ENCODE measurements around the gene EHD1.
A peak's percentile ranks its signal among the peaks of the same experiment; 100 is the strongest.

The EHD1 gene

GRCh38 chr11:64878494-64879243 lies at the start of gene EHD1:
TSS of gene EHD1 (minus strand) at chr11:64878621. CDS start at chr11:64878464, 157 bp downstream.
- peak; percentile 100 for DNase-seq

DNA sequence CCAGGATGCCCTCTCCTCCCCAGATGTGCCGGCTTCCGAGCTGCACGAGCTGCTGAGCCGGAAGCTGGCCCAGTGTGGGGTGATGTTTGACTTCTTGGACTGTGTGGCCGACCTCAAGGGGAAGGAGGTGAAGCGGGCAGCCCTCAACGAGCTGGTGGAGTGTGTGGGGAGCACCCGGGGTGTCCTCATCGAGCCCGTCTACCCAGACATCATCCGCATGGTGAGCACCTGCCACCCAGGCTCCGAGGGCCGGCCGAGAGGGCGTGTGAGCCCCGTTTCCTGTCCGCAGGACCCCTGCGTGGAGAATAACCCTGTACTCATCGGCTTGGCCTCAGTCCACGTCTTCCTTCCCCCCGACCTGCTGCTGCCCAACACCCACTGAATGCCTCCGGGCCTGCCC lies 48.3 kb upstream of the EHD1 start:
- DNase-seq = no peak

- peak; percentile 81 for DNase-seq
These were observed 47.4 kb upstream of the EHD1 start for GRCh38 chr11:64925536-64926436.

- DNase-seq = peak; percentile 39
These were observed 46.5 kb upstream of the EHD1 start for GRCh38 chr11:64924910-64925284.

DNA sequence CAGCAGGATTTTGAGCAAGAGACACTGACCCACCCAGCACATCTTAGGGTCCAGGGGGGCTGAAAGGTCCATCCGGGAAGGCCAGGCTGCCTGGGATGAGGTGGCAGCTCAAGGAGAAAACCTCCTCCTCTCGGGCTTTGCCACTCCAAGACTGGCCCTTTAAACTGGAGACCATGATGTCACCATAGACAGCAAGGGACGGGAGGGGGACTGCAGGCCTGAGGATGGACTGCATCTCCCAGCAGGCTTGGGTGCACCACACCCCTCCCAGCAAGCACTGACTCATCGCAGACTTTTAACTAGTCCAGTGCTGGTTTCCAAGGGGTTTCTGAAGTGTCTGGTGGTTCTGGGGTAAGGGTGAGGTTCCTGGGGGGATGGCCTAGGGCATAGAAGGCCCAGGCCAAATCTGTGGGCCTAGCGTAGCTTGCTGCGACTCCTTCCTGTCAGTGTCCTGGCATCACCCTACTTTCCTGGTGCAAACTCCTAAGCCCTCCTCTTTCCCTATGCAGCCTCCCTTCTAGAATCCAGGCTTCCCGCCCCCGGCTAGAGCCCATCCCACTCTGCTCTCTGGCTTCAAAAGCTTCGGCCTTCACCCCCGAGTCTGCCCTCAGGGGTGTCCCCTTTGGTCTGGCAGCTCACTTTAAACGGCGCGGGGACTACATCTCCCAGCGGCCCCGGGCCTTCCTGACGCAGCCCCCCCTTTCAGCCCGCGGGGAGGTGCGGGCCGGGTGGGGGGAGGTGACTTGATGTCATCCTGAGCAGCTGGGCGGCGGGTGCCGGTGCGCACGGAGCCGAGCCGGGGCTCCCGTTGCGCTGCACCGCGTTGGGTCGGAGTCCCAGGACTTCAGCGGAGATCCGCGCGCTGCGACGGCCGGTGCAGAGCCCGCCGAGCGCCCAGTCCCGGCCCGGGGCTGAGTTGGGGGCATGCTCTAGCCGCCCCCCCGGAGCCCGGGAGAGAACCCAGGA lies 45.8 kb upstream of the EHD1 start, which contains the start of gene PPP2R5B:
TSS of gene PPP2R5B (plus strand) at position 746 of the 966 bp plus-strand sequence. CDS start 1,046 bp downstream, outside the sequence.
- peak; percentile 97 for DNase-seq

- no peak for DNase-seq
These were observed 44.8 kb upstream of the EHD1 start for GRCh38 chr11:64923151-64923661.

GRCh38 chr11:64921384-64921783 lies 43.0 kb upstream of the EHD1 start:
- DNase-seq = no peak

- no peak for DNase-seq
These were observed 41.7 kb upstream of the EHD1 start for GRCh38 chr11:64920124-64920523.

DNA sequence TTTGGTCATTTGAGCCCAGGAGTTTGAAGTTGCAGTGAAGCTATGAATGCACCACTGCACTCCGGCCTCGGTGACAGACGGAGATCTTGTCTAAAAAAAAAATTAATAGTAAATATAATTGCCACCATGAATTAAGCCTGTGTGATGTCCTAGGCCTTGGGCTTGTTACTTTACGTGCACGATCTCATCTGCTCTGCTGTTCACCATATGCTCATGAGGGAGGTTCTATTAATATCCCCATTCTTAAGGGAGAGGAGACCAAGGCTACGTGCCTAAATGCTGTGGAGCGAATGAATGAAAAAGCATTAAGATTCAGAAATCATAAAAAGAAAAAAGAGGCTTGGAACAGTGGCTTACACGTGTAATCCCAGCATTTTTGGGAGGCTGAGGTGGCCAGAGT lies 41.2 kb upstream of the EHD1 start:
- DNase-seq = no peak

DNA sequence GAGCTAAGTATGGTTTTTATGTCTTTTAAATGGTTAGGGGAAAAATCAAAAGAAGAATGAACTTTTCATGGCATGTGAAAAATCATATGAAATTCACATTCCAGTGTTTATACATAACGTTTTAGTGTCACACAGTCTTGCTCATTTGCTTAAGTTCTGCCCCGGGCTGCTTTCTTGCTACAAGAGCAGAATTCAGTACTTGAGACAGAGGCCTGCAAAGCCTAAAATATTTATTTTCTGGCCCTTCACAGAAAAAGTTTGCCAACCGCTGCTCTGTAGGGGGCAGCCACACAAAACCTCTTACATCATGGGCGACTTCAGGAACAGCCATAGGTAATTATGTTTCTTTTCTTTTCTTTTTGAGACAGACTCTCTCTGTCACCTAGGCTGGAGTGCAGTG lies 39.6 kb upstream of the EHD1 start:
- peak; percentile 78 for DNase-seq

- no peak for DNase-seq
These were observed 39.2 kb upstream of the EHD1 start for GRCh38 chr11:64917663-64917995.

GRCh38 chr11:64916775-64917662 lies 38.6 kb upstream of the EHD1 start, which contains the start of gene ATG2A:
TSS of gene ATG2A (minus strand) at chr11:64917209. CDS start at chr11:64917135, 74 bp downstream.
- peak; percentile 100 for DNase-seq

DNA sequence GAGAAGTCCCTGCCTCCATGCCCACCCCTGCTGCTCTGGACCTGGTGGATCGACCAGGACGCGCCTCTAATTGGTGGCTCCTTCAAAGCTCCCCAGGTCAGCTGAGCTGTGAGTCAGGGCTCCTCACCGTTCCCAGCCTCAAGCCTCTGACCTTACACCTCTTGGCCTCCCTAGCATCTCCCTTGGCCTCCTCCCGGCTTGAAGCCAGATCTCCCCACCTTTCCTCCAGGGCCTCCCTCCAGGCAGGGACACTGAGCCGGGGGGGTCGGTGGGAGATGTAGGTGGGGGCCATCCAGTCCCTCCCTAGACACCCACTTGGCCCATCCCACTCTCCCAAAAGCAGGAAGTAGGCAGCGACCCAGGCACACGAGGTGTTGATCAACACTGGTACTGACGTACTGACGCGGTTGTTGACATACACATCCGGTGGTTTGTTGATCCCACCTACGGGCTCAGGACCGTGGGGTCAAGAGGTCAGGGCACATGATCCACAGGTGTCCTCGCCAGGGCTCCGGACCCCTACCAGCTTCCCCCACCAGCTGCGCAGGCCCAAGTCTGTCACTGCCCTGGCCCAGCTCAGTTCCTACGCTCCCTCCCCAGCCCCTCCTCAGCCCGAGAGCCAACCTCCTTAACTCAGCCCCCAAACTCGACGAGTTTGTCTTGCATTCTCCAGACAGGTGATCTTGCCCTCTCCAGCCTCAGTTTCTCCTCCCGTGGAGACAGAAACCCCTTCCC lies 37.8 kb upstream of the EHD1 start:
- DNase-seq = peak; percentile 64

- peak; percentile 60 for DNase-seq
These were observed 37.0 kb upstream of the EHD1 start for GRCh38 chr11:64915376-64915887.

DNA sequence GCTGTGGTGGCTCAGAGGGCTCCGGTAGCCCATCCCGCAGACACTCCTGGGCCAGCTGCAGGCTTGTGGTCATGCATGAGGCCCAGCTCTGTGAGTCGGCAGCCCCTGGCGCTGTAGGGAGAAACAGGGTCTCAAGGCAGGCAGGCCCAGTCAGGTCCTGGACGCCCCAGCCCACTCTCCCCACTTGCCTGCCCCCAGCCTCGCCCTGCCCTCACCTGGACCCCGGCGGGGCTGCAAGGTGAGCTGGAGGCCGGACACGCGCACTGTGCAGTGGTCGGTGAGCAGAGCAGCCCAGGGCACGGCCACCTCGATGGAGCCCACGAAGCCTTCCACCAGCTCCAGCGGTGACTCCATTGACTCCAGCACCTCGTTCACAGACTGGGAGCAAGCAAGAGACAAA lies 35.7 kb upstream of the EHD1 start:
- DNase-seq = no peak

- no peak for DNase-seq
These were observed 34.8 kb upstream of the EHD1 start for GRCh38 chr11:64913171-64913727.

DNA sequence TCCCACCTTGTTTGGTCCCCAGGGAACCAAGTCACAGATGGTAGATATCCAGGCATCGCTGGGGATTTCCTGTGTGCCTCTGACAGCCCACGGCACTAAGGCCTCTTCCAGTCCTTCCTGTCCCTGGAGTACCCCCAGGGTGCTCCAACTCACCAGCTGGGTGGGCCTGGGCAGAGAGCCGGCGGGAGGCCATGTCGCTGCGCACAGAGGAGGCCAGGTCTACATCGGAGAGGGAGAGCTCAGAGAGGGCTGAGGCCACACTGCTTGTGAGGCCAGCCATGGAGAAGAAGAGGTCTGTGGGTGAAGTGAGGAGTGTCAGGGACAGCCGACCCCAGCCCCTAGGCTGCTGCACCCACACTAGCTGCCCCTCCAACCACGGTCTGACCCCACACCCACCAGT lies 33.3 kb upstream of the EHD1 start:
- no peak for DNase-seq

- DNase-seq = no peak
These were observed 32.7 kb upstream of the EHD1 start for GRCh38 chr11:64911142-64911541.

DNA sequence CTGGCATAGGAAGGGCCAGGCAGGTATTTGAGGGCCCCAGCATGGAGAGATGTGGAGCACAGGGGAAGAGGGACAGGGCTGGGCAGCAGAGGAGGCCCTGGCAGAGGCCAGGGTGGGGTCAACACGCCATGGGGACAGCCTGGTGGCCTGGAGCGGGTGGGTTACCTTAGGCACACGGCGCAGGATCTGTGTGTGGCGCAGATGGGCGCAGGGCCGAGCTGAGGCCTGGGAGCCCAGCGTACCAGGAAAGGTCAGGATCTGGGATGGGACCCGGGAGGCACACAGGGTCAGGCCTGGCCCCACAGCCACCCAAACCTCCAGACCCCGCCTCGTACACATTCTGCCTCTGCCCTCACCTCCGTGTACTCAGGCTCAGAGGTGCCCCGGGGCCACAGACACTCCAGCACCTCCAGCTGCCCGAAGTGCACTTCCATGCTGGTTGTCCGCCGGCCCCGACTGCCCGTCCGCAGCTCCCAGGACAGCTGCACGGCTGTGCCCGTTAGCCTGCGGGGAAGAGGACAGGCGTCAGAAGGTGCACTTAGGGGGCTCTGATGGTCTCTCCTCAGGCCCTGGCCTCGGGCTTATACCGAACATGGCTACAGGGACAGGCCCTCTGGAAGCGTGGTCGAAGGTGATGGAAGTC lies 32.2 kb upstream of the EHD1 start:
- no peak for DNase-seq

Data from hematopoietic multipotent progenitor cell treated with erythropoietin and hydrocortisone succinate and interleukin-3 and kit ligand, for 6 days (in vitro differentiated cells).